ELR (cell line): ENCODE results near the gene SMYD5.
A peak's percentile ranks its signal among the peaks of the same experiment; 100 is the strongest.

ENCODE experiments used
- DNase-seq: peaks from one replicate; pipeline ENCODE4 v3.0.0-alpha.2; 2015; ENCODE audit warnings: low read depth

The SMYD5 gene

DNA sequence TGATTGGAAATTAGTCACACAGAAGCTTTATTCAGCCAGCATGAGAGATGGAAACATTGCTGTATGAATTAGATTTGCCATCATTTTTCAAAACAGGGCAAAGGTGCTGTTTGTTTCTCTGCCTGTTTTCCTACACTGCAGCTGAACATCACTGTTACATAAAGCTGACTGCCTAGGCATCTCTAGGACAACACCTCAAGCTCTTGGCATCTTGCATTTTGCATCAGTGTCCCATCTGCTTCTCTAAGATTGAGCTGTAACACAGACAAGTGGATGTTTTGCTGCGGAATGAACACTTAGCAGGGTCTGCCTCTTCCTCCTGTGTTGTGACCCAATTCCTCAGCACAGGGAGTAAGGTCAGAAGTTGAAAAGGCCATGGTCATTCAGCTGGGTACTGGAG lies 24.9 kb downstream of the SMYD5 start:
- no peak for DNase-seq

DNA sequence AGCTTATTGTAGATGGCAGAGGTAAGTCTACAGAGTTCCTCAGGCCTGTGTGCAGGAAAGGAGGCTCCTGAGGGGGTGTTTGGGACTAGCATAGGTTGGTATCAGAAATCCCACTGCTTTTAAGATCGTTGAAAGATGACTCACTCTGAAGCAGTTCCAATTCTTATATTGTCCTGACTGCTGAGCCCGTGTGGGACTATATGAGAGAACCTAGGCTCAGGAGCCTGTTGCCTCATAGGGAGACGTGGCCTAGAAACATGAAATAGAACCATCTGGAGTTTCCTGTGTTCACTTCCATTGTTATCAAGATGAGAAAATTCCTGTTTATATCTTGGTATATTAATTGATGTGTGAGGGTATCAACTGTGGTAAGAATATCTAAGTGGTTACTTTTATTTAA lies 25.7 kb downstream of the SMYD5 start:
- peak; percentile 74 for DNase-seq

DNA sequence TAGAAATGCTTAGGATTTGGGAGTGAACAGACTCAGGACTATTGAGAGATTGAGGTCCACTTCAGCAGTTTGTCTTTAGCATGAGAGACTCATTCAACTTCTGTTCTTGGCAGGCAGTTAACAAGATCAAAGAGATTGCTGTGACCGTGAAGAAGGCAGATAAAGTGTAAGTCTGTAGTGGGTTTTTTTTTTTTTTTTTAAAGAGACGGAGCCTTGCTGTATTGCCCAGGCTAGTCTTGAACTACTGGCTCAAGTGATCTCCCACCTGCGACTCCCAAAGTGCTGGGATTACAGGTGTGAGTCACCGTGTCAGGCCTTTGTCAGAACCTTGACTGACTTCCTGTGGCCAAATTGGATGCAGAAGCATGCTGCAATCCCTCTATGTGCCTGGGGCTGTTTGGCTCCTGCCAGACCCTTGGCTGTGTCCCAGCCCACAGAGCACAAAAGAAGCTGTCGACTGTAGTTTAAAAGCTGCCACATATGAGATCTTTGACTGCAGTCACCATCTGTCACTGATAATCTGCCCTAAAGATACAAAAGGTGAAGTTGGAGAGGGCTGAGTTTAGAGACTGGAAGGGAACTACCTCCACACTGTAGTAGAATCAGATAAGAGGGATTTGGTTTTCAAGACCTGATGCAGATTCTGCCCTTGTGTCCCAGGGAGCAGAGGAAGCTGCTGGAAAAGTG lies 30.0 kb downstream of the SMYD5 start:
- DNase-seq: peak; percentile 85

- DNase-seq: no peak
Measured at GRCh38 chr2:73244580-73244979, 30.5 kb downstream of the SMYD5 start.

DNA sequence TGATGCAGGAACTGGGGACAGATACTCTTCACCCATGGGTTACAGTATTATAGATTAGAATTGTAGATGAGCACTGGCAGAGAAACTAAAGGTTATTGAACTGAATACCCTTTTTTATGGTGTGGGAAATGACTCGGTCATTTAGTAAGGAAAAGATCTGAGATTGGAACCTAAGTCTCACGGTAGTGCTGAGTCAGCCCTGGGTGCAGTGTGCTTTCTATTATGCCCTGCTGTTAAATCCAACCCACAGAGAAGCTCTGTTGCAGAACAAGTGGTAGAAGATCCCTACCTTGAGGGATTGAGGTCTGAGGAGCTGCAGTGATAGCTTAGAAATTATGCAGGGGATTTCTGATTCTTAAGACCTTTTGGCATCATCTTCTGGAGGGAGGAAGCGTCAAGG lies 32.8 kb downstream of the SMYD5 start:
- no peak for DNase-seq

DNA sequence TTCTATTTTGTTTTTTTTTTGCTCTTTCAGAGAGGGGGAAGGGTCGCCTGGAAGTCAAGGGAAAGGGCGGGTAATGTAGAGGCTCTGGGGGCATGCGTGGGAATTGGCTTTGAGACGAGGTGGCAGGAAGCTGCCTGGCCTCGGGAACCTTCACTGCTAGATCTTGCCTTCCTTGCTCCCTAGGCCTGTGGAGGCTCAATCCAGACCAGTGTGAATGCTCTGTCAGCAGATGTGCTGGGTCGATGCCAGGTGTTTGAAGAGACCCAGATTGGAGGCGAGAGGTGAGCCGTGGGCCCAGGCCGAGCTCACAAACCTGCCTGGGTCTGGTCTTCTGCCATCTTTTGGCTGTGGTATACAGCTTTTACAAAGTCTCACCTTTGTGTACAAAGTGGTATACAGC lies 35.6 kb downstream of the SMYD5 start:
- DNase-seq: no peak

DNA sequence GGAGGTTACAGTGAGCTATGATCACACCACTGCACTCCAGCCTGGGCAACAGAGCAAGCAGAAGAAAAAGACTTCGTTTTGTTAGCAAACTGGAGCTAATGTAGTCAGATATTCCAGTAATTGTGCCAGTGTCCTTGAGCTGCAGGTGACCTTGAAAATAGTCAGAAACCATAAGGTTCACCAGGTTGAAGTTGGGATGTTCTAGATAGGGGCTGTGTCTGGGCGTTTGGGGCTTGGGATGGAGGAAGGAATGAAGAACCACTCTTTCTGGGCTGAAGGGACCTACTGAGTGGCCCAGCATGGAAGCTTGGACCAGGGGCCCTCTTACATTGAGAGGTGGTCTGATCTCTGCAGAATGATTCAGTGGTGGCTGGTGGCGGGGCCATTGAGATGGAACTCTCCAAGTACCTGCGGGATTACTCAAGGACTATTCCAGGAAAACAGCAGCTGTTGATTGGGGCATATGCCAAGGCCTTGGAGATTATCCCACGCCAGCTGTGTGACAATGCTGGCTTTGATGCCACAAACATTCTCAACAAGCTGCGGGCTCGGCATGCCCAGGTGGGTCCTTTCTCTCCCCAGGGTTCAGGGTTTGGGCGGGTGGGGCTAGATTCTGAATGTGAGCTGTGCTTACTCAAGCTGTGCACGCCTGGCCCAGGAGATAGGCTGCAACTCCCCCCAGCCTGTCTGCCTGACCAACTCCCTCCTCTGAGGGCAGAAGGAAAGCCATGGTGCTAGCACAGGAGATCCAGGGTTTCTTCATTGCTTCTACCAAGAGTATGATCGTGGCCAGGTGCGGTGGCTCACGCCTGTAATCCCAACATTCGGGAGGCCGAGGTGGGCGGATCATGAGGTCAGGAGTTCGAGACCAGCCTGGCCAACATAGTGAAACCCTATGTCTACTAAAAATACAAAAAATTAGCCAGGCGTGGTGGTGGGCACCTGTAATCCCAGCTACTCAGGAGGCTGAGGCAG lies 37.1 kb downstream of the SMYD5 start:
- no peak for DNase-seq

DNA sequence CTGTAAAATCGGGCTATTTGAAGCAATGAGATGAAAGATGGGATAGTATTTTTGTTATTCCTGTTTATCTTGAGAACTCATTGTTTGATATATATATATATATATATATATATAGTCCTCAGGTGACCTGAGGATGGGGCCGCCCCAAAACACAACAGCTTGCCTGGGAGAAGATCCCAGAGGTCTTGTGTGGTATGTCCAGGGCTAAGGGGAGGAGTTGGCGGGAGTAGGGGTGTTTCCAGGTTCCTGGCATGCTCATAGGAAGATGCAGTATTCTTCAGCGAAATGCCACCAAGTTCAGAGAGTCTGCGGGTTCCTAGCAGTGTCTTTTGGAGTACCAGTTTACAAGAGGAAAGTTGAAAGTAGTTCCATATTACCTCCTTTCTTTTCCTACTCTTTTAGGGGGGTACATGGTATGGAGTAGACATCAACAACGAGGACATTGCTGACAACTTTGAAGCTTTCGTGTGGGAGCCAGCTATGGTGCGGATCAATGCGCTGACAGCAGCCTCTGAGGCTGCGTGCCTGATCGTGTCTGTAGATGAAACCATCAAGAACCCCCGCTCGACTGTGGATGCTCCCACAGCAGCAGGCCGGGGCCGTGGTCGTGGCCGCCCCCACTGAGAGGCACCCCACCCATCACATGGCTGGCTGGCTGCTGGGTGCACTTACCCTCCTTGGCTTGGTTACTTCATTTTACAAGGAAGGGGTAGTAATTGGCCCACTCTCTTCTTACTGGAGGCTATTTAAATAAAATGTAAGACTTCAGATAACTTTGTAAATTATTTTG lies 38.4 kb downstream of the SMYD5 start:
- no peak for DNase-seq

- no peak for DNase-seq
Measured at GRCh38 chr2:73253400-73253799, 39.4 kb downstream of the SMYD5 start.

DNA sequence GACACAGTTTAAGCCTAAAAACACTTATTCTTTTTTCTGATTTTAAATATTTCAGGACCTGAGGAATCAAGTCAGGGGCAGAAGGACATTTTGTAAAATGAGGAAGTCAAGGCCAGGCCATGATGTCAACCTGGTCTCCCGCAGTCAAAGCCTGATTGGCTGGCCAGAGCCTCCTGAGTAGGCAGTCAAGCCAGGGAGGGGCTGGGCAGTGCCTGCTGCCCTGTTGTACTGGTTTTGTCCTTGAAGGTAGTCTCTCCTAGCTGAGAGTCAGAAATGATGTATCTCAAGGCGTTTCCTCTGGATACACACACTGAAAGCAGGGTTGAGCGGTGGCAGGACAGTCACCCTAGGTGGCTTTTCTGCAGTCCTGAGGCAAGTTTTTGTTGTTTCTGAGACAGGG lies 39.9 kb downstream of the SMYD5 start:
- DNase-seq: no peak

- DNase-seq: no peak
Measured at GRCh38 chr2:73254343-73255006, 40.4 kb downstream of the SMYD5 start.

GRCh38 chr2:73255007-73255644 lies 41.1 kb downstream of the SMYD5 start:
- no peak for DNase-seq

DNA sequence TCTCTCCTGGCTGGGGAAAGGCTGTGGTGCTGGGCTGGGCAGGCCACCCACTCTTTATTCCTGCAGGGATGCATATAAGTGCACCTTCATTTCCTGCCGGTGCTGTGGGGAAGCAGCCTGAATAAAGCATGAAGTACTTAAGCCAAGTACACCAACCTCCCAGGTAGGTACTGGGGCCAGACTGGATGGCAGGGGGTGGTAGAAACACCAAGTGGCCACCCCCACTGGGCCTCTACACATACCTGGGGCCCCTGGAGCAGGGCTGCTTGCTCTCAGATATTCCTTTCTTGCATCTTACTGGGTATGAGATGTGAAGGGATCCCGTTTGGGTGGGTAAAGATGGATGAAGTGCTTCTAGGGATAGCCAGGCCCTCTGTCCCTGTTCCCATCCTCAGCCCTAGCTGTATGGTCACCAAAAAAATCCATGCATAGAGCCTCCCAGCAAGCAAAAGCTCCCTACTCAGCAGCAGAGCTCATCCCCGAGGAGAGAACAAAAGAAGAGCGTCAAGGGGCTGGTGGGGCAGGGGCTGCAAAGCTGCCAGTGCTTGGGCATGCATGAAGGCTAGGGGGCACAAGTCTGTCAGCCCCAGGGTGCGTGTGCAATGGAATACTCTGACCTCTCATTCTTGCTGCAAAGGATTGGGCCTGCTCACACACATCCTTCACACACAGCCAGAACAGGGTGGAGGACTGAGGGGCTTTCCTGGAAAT lies 42.0 kb downstream of the SMYD5 start:
- no peak for DNase-seq

GRCh38 chr2:73256618-73256922 lies 42.5 kb downstream of the SMYD5 start:
- no peak for DNase-seq

GRCh38 chr2:73257021-73257420 lies 43.0 kb downstream of the SMYD5 start:
- DNase-seq: no peak

GRCh38 chr2:73257425-73258125 lies 43.5 kb downstream of the SMYD5 start:
- no peak for DNase-seq

- DNase-seq: no peak
Measured at GRCh38 chr2:73258186-73258912, 44.3 kb downstream of the SMYD5 start.

- no peak for DNase-seq
Measured at GRCh38 chr2:73258913-73259215, 44.8 kb downstream of the SMYD5 start.

GRCh38 chr2:73259276-73259675 lies 45.2 kb downstream of the SMYD5 start:
- no peak for DNase-seq
